Measurements from ENCODE around the gene PDIA6.

The PDIA6 gene

GRCh38 chr2:10777842-10778723 lies 34.5 kb downstream of the PDIA6 start:
- Mint-ChIP-seq H3K9me3 (no peaks in the 10 kb centered on the region), H3K4me1 (no peaks in the 10 kb centered on the region), H3K4me3 (no peak overlapping the region), H3K27me3 (no peaks in the 10 kb centered on the region), H3K27ac (no peak overlapping the region), H3K36me3 (peaks cover 23% of the 10 kb centered on the region)
- CTCF ChIA-PET: no interaction called here
- no peak for DNase-seq

GRCh38 chr2:10777111-10777841 lies 35.3 kb downstream of the PDIA6 start:
- no peaks in the 10 kb centered on the region for H3K4me1 Mint-ChIP-seq
- DNase-seq: no peak
- no peaks in the 10 kb centered on the region for H3K9me3 Mint-ChIP-seq
- H3K27me3 Mint-ChIP-seq: peaks cover 4% of the 10 kb centered on the region
- CTCF ChIA-PET: no interaction called here
- H3K27ac Mint-ChIP-seq: peak overlapping the region; percentile 34
- no peak overlapping the region for H3K4me3 Mint-ChIP-seq
- peaks cover 19% of the 10 kb centered on the region for H3K36me3 Mint-ChIP-seq

GRCh38 chr2:10776231-10776977 lies 36.2 kb downstream of the PDIA6 start:
- CTCF ChIA-PET: interaction anchor here (1.2 kb wide), 1 partner anchor 13 kb away, joined by 3 read pairs; no protein-coding TSS in a partner anchor
- no peak overlapping the region for H3K4me3 Mint-ChIP-seq
- H3K27ac Mint-ChIP-seq: no peak overlapping the region
- peaks cover 4% of the 10 kb centered on the region for H3K27me3 Mint-ChIP-seq
- peaks cover 12% of the 10 kb centered on the region for H3K36me3 Mint-ChIP-seq
- H3K4me1 Mint-ChIP-seq: no peaks in the 10 kb centered on the region
- H3K9me3 Mint-ChIP-seq: no peaks in the 10 kb centered on the region
- no peak for DNase-seq

- no peaks in the 10 kb centered on the region for H3K9me3 Mint-ChIP-seq
- no peak for DNase-seq
- H3K4me3 Mint-ChIP-seq: no peak overlapping the region
- H3K27ac Mint-ChIP-seq: no peak overlapping the region
- CTCF ChIA-PET: interaction anchor here (1.2 kb wide), 1 partner anchor 14 kb away, joined by 3 read pairs; no protein-coding TSS in a partner anchor
- H3K36me3 Mint-ChIP-seq: peaks cover 11% of the 10 kb centered on the region
- no peaks in the 10 kb centered on the region for H3K4me1 Mint-ChIP-seq
- peaks cover 4% of the 10 kb centered on the region for H3K27me3 Mint-ChIP-seq
These were observed 36.8 kb downstream of the PDIA6 start for GRCh38 chr2:10775831-10776230.

- CTCF ChIA-PET: interaction anchor here (1.2 kb wide), 1 partner anchor 15 kb away, joined by 3 read pairs; no protein-coding TSS in a partner anchor
- no peak for DNase-seq
- Mint-ChIP-seq H3K27ac (no peak overlapping the region), H3K4me3 (no peak overlapping the region), H3K27me3 (peaks cover 4% of the 10 kb centered on the region), H3K9me3 (no peaks in the 10 kb centered on the region), H3K36me3 (peaks cover 9% of the 10 kb centered on the region), H3K4me1 (no peaks in the 10 kb centered on the region)
These were observed 37.4 kb downstream of the PDIA6 start for GRCh38 chr2:10775021-10775780.

- H3K27ac Mint-ChIP-seq: no peak overlapping the region
- no peaks in the 10 kb centered on the region for H3K4me1 Mint-ChIP-seq
- no peak for DNase-seq
- no peaks in the 10 kb centered on the region for H3K9me3 Mint-ChIP-seq
- peaks cover 4% of the 10 kb centered on the region for H3K27me3 Mint-ChIP-seq
- H3K36me3 Mint-ChIP-seq: peaks cover 3% of the 10 kb centered on the region
- no peak overlapping the region for H3K4me3 Mint-ChIP-seq
- CTCF ChIA-PET: no interaction called here
These were observed 38.2 kb downstream of the PDIA6 start for GRCh38 chr2:10774394-10774793.

- CTCF ChIA-PET: no interaction called here
- Mint-ChIP-seq H3K27ac (no peak overlapping the region), H3K36me3 (peaks cover 3% of the 10 kb centered on the region), H3K4me1 (no peaks in the 10 kb centered on the region), H3K9me3 (no peaks in the 10 kb centered on the region), H3K4me3 (no peak overlapping the region), H3K27me3 (peaks cover 4% of the 10 kb centered on the region)
- no peak for DNase-seq
These were observed 38.7 kb downstream of the PDIA6 start for GRCh38 chr2:10773821-10774341.

GRCh38 chr2:10772868-10773215 lies 39.7 kb downstream of the PDIA6 start:
- Mint-ChIP-seq H3K4me1 (no peaks in the 10 kb centered on the region), H3K27me3 (peaks cover 4% of the 10 kb centered on the region), H3K4me3 (no peak overlapping the region), H3K9me3 (no peaks in the 10 kb centered on the region), H3K27ac (peak overlapping the region; percentile 45), H3K36me3 (no peaks in the 10 kb centered on the region)
- no peak for DNase-seq
- CTCF ChIA-PET: no interaction called here

- no peaks in the 10 kb centered on the region for H3K9me3 Mint-ChIP-seq
- peaks cover 4% of the 10 kb centered on the region for H3K27me3 Mint-ChIP-seq
- H3K4me1 Mint-ChIP-seq: no peaks in the 10 kb centered on the region
- DNase-seq: no peak
- no peak overlapping the region for H3K27ac Mint-ChIP-seq
- H3K4me3 Mint-ChIP-seq: no peak overlapping the region
- CTCF ChIA-PET: no interaction called here
- H3K36me3 Mint-ChIP-seq: no peaks in the 10 kb centered on the region
These were observed 40.3 kb downstream of the PDIA6 start for GRCh38 chr2:10772201-10772867.

GRCh38 chr2:10771786-10772185 lies 40.8 kb downstream of the PDIA6 start:
- no peak overlapping the region for H3K27ac Mint-ChIP-seq
- H3K9me3 Mint-ChIP-seq: no peaks in the 10 kb centered on the region
- peaks cover 4% of the 10 kb centered on the region for H3K27me3 Mint-ChIP-seq
- CTCF ChIA-PET: no interaction called here
- H3K4me1 Mint-ChIP-seq: no peaks in the 10 kb centered on the region
- no peak overlapping the region for H3K4me3 Mint-ChIP-seq
- no peaks in the 10 kb centered on the region for H3K36me3 Mint-ChIP-seq
- DNase-seq: no peak

GRCh38 chr2:10770956-10771750 lies 41.4 kb downstream of the PDIA6 start:
- Mint-ChIP-seq H3K27ac (no peak overlapping the region), H3K27me3 (peaks cover 4% of the 10 kb centered on the region), H3K36me3 (no peaks in the 10 kb centered on the region), H3K4me1 (no peaks in the 10 kb centered on the region), H3K9me3 (no peaks in the 10 kb centered on the region), H3K4me3 (no peak overlapping the region)
- DNase-seq: no peak
- CTCF ChIA-PET: no interaction called here

- no peak for DNase-seq
- no peaks in the 10 kb centered on the region for H3K4me1 Mint-ChIP-seq
- no peak overlapping the region for H3K27ac Mint-ChIP-seq
- CTCF ChIA-PET: no interaction called here
- H3K9me3 Mint-ChIP-seq: no peaks in the 10 kb centered on the region
- peaks cover 15% of the 10 kb centered on the region for H3K27me3 Mint-ChIP-seq
- H3K4me3 Mint-ChIP-seq: no peak overlapping the region
- H3K36me3 Mint-ChIP-seq: no peaks in the 10 kb centered on the region
These were observed 44.5 kb downstream of the PDIA6 start for GRCh38 chr2:10768063-10768507.

GRCh38 chr2:10765914-10766313 lies 46.7 kb downstream of the PDIA6 start:
- Mint-ChIP-seq H3K4me3 (no peak overlapping the region), H3K27me3 (peaks cover 16% of the 10 kb centered on the region), H3K9me3 (no peaks in the 10 kb centered on the region), H3K36me3 (no peaks in the 10 kb centered on the region), H3K4me1 (no peaks in the 10 kb centered on the region), H3K27ac (no peak overlapping the region)
- no peak for DNase-seq
- CTCF ChIA-PET: no interaction called here
